HG03558 (cell line): ENCODE results near the gene NDUFB11.

Source experiments
- ATAC-seq: cut with Tn5 transposase; IDR thresholded peaks from one replicate; pipeline ENCODE4 v1.9.1; 2021; ENCODE audit warnings: moderate number of reproducible peaks; ENCODE audit not compliant: unreplicated experiment; ENCODE audit errors: extremely low read depth

The NDUFB11 gene

DNA sequence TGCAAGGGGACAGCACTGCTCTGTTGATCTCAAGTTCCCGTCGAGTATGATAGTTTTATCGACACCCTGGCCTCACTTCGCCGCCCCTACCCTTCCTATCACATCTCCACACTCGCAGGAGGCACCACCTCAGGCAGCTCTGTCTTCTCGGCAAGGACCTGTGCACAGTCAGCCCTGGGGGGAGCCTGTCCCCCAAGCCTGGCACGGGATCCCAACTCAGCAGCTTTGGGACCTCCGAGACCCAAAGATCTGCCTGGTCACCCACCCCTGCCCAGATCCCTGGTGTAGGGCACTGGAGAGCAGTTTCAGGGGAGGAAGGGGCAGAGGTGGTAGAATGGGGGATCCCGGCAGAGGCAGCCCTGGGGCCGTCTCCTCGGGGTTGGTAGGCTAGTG is 31.1 kb upstream of the NDUFB11 start:
- no peak for ATAC-seq

DNA sequence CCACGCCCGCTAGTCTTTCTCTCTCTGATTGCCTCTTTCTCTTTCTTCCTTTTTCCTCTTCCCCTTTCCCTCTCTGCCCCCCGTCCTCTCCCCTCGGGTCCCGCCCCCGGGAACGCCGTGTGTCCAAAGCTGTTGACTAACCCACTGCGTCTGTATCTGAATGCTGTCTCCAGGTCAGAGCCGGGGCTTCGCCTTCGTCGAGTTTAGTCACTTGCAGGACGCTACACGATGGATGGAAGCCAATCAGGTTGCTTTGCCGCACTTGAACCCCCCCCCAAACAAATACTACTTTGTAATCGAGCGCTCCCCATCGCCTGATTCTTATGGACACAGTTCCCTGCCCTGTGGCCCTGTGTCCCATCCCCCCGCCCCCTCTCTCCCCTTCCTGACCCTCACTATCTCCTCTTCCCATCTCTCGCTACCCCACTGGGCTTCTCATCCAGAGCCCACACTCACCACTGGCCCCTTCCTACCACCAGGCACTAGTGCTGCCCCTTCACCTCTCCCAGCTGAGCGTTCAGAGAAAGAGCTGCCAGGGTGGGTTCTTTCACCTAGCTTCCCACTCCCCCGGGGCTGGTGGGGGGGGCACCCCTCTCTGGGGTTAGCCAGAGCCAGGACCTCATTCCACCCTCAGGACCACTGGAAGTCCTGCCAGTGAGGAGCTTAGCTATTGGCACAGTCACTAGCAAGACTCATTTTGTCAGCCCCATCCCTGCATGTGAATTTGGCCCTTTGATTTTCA is 30.5 kb upstream of the NDUFB11 start:
- no peak for ATAC-seq

DNA sequence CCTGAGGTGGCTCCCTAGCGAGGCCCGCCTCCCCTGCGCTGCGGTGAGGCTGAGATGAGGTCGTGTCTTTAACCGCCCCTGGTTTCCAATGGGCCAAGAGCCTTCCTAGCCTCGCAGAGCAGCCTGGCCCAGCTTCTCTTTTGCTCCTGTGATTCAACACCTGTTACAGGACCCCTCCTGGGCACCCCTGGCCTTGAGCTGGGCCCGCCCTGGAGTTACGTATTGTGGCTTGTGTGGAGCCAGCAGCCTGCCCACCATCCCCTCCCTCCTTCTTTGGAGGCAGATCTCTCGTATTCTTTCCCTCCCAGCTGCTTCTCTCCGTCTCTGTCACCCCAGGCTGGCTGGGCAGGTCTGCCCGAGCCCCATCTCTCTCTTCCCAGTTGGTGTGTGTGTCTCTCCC is 29.9 kb upstream of the NDUFB11 start:
- no peak for ATAC-seq

DNA sequence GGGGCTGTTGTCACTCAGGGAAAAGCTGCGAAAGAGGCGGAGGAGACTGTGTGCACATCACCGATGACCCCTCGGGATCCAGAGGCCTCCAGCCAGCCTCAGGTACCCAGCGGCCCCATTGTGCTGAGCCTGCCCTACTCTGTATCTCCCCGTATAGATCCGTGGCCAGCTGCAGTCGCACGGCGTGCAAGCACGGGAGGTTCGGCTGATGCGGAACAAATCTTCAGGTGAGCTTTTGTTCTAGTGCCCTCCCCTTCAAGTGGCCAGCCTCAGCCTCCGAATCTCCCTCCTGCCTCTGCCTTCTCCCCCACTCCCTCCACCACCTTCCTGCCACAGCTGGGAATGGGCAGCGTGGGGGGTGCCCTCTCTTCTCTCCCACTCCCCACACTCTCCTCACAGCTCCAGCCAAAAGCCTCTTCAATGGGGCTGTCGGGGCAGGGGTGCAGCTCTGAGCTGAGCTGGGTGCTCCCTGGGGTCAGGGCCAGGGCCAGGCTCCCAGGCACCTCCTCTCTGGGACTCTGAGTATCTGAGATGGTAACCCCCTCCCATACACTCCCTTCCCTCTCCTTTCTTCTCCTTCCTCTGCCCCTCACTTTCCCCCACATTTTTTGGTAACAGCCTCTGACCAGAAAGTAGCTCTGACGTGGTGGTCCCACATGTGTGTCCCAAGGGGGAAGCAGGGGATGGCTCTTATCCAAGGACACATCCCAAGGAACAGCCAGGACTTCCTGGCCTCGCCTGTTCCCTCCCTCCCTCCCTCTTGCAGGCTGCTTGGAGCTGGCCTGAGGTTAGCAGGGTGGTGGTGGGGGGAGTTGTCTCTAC is 28.7 kb upstream of the NDUFB11 start:
- ATAC-seq, result no peak

DNA sequence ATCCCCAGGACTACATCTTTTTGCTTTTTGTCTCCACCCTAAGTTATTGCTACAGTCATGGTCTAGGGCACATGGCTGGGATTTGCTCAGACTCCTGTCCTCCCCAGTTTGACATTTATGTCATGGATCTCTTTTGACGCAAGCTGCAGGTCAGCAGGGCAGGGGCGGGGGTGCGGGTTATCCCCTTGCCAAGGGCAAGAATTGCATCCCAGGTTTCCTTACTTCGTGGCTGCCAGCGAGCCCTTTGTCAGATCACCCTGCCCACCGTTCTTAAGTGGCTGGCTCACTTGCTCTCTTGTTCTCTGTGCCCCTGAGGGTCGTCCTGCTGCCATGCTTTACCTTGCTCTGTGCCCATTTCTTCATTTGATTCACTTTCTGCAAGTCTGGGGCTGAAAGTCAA is 28.0 kb upstream of the NDUFB11 start:
- no peak for ATAC-seq

GRCh38 chrX:47171996-47172395 is 27.5 kb upstream of the NDUFB11 start:
- ATAC-seq, result no peak

DNA sequence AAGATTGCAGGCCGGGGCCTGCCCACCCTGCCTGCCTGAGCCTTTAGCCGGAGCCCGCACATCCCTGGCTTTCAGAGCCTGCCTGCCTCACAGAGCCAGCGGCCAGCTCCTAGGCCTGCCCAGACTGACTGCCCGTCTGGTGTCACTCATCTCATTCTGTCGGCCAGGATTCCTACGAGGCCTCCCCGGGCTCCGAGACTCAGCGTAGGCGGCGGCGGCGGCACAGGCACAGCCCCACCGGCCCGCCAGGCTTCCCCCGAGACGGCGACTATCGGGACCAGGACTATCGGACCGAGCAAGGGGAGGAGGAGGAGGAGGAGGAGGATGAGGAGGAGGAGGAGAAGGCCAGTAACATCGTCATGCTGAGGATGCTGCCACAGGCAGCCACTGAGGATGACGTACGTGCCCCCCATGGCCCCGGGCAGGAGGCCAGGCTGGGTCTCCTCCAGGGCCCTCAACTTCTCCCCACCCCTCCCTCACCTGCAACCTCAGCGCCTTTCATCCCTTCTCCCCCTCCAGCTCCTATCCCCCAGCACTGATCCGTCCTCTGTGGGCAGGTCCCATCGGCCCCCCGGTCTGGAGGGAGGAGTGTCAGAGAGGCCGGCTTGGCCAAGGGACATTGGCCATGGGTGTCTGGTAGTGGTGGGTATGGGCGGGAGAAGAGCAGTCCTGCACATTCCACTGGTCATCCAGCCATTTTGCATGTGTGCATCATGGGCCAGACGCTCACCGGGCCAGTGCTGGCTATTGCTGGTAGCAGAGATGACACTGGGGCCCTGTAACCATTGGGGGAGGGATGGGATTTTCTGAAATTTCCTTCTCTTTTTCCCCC is 26.6 kb upstream of the NDUFB11 start:
- ATAC-seq, result no peak

DNA sequence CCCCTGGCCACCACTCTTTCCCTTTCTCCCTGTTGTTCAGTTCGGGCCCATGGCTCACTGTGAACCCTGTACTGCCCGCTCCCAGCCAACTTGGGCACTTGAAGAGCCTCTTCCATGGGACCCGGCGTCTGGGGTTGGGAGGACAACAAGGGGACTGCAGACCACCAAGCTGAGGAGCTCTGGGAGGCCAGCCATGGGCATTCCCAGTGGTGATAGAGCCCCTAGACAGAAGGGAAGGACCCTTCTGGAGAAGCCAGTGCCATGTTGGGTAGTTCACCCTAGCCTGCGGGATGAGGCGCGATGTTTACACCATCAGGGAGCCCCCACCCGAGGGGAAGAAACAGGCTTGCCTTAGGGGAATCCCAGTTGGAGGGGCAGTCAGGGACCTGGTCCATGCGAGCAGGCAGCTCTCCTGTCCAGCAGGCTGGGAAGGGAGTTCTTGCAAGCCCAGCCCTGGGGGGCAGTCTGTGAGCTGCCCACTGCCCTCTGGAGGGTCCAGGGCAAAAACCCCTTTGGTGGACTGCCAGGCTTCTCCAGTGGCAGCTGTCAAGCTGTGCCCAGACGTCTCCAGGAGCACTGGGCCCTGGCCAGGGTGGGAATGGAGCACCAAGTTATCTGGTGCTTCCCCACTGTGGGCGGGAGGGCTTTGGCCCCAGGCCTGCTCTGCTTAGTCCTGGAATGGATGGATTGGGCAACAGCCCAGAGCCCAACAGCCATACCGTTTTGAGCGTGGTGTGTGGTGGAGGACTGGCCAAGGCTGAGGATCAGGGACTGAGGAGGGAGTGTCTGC is 25.4 kb upstream of the NDUFB11 start:
- no peak for ATAC-seq

GRCh38 chrX:47169273-47169672 is 24.8 kb upstream of the NDUFB11 start:
- no peak for ATAC-seq

DNA sequence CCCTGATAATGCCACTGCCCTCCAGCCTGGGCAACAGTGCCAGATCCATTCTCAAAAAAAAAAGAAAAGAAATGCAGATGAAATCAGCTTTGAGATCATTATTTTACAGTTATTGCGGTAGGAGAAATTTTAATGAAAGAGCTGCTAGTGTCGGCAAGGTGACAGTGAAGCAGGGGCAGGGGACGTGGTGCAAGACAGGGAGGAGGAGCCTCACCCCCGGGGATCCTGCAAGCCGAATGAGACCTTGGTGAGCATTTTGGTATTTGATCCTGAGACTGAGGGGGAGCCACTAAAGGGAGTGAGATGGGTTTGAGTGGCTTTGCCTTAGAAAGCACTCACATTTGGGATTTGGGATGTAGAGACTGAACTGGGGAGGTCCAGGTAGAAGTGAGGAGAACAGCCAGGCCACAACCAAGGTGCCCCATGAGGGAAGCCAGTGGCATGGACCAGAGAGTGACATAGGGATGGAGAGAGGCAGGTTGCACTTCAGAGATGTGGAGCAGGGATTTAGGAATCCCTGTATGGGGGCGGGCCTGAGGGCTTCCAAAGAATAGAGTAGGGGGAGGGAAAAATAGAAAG is 24.1 kb upstream of the NDUFB11 start:
- ATAC-seq, result no peak

- ATAC-seq, result no peak
These were observed 21.6 kb upstream of the NDUFB11 start for GRCh38 chrX:47166126-47166525.

GRCh38 chrX:47164420-47164819 is 19.9 kb upstream of the NDUFB11 start:
- no peak for ATAC-seq

GRCh38 chrX:47162927-47163583 is 18.6 kb upstream of the NDUFB11 start:
- ATAC-seq, result no peak

- no peak for ATAC-seq
These were observed 16.3 kb upstream of the NDUFB11 start for GRCh38 chrX:47160781-47161180.

- no peak for ATAC-seq
These were observed 14.3 kb upstream of the NDUFB11 start for GRCh38 chrX:47158781-47159180.

DNA sequence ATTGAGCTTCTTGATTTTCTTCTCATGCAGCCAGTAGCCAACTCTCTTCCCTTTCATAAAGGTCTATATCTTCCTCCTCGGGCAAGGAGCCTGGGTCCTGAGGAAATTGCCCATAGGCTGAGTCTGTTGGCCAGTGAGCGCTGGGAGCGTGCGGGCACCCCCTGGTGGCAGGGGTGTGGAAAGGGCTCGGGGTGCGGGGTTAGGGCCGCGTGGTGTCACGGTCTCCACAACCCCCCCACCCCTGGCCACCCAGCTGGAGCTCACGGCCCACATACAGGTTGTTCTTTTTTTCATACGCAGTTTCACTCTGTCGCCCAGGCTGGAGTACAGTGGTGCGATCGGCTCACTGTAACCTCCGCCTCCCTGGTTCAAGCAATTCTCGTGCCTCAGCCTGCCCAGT is 13.6 kb upstream of the NDUFB11 start:
- ATAC-seq, result no peak

- no peak for ATAC-seq
These were observed 12.4 kb upstream of the NDUFB11 start for GRCh38 chrX:47156611-47157520.

DNA sequence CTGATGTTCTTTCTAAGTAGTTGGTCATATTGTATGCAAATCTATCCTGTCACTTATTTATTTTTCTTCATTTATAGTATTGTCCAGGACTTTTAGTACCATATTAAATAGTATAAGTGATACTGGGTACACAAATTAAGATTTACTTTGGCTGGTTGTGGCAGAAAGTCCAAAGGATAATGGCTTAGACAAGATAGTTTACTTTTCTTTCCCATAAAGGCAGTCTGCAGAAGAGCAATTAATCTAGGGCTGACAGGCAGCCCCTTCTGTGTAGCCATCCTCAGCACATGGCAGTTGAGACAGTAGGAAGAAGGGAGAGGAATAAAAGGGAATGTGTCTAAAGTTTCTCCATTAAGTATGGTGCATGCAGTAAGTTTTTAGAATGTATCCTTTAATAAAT is 6.9 kb upstream of the NDUFB11 start:
- ATAC-seq, result no peak
